Lower leg skin (tissue), 3 donors: ENCODE results near the gene PJA2.

Experiments
- CTCF ChIP-seq, 3 donors: fragments of 450-650 bp; IDR thresholded peaks; one replicate each; pipeline ENCODE4 v1.5.1; 2016; ENCODE audit warnings: antibody characterized with exemption in 3 of 3, mild to moderate bottlenecking in 3 of 3, moderate library complexity in 2 of 3
- POLR2A ChIP-seq, 2 donors: fragments of 450-650 bp; IDR thresholded peaks; one replicate each; pipeline ENCODE4 v1.6.1; 2016 to 2017; ENCODE audit warnings: antibody characterized with exemption in 2 of 2, mild to moderate bottlenecking in 1 of 2, moderate library complexity in 1 of 2

- no peak for TF ChIP-seq CTCF (IDR thresholded peaks at IDR 0.05)
- TF ChIP-seq POLR2A (IDR thresholded peaks at IDR 0.05) = no peak
Observed at GRCh38 chr5:109357807-109358206, 52.0 kb downstream of the PJA2 start.
